Right lung (tissue), 5 donors: ENCODE results near the gene GBA2. TPM values are rescaled to one million over a fixed set of nuclear protein-coding genes. Genes with fewer than 3 reads are reported as not detected.

Experiments
- DNase-seq, 2 donors: peaks; one replicate each; pipeline ENCODE4 v3.0.0-alpha.2; 2013
- polyA plus RNA-seq, 5 donors: library from polyadenylated mRNA; unstranded; fragments of 120-200 nt; gene quantifications; one replicate each; pipeline versions ENCODE4 v1.2.1 to v1.2.3, GENCODE V29; 2013; ENCODE audit warnings: inconsistent platforms in 1 of 5, low replicate concordance in 1 of 5; ENCODE audit not compliant: insufficient read length in 5 of 5, insufficient read depth in 1 of 5

GBA2 gene
- polyA plus RNA-seq, 5 donors = 85.0 to 106 (median 95.5) TPM

DNA sequence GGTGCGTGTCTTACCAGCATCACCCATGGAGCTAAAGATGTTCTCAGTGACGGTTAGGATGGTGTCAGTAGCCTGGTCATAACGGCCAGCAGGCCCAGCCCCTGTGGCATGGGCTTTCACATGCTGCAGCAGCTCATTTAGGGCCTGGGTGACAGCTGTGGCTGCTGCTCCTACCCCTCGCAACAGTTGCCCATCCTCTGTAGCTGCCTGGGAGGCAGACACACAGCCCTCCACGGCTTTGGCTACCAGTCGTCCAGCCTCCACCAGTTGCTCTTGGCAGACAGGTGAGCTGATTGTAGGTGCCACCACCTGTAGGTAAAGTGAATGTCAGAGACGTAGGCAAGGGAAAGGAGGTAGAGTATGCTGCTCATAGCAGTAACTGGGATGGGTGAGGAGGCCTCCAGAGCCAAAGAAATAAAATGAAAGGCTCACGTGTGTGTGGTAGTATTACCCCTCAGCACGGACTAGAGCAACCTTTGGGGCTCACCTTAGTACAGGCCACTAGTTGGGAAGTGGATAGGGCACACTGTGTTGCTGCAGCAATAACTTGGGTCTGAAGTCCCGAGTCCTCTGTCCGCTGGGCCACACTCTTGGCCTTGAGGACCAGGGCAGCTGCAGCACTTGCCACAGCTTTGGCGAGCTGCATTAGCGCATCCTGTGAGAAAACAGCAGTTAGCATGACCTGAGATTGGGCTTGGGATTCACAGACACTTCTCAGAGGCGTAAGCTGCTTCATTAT lies 31.7 kb downstream of the GBA2 start:
- no peak for DNase-seq

DNA sequence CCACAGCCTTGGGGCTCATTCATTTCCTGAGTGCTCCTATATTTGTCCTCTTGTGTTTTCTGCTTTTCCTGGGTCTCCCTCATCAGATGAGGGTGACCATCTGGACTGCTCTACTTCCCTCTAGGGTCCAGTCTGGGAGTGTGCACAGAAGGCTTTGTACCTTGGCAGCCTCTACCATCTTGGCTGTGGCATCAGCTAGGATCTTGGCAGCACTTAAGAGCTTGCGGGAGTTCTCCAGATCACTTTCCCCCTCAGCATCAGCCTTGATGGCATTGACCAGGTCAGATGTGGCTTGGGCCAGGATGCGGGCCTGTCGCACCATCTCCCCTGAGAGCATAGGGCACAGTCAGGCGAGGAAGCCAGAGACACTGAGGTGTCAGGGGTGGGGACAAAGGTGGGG lies 32.8 kb downstream of the GBA2 start:
- DNase-seq = no peak

- DNase-seq = no peak
Measured at GRCh38 chr9:35714579-35715252, 34.3 kb downstream of the GBA2 start.

DNA sequence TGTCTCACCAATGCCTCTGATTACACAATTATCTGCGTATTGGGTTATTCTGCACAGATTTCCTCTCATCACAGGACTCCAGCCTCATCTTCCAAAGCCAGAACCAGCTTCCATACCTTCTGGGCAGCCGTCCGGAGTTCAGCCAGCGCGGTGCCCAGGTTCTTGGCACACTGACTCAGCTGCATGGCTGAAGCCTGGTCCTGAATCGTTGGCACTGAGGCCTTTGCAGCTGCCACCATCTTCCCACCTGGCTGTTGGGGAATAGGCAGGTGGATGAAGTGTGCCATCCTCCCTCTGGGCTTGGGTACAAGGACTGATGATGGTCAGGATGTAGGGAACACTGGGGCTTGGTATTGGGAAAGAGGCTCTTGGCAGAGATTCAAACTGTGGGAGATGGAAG lies 34.9 kb downstream of the GBA2 start:
- DNase-seq = no peak

GRCh38 chr9:35713578-35713977 lies 35.5 kb downstream of the GBA2 start:
- DNase-seq = no peak

DNA sequence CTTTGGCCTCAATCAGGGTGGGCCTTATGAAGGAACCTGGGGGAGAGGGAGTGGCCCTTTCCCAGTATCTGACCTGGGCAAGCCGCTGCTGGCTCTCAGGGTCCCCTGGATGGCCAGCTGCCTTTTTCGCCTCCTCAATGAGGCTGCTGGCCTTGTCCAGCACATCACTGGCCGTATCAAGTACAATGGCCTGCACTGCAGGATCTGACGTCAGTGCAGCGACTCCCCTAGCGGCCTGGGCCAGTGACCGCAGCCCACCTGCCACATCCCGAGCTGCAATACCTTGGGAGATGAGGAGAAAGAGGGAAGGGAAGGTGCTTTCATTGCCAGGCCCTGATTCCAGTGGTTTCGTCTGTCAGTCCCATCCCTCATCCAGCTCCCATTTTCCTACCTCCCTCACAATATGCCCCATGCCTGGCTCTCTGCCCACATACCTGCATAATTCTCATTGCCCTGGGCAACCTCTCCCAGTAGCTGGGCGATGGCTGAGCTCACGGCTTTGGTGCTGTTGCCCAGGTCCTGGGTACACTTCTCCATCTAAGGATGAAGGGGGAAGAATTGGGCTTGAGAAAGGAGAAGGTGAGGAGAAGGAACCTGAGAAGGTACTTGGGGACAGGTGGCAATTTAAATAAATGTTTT lies 36.1 kb downstream of the GBA2 start:
- DNase-seq = no peak

DNA sequence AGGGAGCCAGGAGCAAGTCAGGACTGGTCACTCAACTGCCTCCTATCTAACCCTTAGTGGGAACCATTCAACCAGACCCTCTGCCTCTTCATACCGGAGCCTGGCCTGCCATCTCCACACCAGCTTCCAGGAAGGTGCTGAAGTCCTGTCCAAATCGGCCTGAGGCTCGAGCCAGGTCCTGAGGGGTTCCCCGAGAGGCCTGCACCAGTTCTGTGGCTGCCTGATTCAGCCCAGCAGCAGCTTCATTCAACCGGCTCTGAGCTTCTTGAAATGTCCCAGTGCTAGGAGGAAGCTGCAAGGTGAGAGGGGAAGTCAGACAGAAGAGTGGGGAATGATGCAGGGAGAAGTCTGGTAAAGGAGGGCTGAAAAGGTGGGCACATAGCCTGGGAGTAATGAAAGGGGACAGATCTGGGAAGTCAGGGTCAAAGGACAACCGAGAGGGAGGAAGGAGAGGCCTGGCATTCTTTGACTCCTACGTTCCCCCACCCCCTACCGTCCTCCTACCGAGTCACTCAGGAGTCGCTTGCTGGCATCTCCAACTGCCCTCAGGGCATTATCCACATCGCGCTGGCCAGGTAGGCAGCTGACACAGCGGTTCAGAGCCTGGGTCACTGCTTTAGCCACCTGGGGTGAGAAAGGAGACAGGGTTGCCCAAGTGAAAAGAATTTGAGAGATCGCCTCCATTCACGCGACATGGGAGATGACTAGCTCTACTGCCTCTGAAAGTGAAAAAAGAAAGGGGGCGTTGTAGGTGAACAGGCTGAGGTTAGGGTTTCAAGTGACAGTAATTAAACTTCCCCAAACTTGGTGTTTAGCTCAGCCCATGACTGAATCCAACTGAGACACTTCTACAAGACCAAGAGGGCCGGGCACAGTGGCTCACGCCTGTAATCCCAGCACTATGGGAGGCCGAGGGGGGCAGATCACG lies 37.3 kb downstream of the GBA2 start:
- DNase-seq = no peak

- DNase-seq = no peak
Measured at GRCh38 chr9:35710818-35711500, 38.1 kb downstream of the GBA2 start.

DNA sequence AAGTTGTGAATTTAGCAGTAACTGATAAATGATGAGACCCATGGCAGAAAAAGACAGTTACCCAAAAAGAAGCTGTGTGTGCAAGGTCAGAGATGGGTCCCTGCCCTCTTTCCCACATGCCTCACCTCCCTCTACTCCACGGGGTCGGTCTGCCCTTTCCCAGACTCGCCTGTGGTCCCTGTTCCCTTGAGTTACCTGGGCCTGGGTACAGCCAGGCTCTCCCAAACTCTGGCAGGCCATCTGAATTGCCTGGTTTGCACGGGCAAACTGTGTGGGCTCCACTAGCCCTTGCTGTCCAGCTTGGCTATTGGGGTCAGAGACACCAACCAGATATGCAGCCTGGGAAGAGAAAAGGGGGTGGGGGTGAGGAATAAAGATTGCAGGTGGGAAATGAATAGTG lies 40.9 kb downstream of the GBA2 start:
- DNase-seq = no peak

- DNase-seq = no peak
Measured at GRCh38 chr9:35706951-35707350, 42.1 kb downstream of the GBA2 start.

- DNase-seq = no peak
Measured at GRCh38 chr9:35705836-35706430, 43.1 kb downstream of the GBA2 start.

GRCh38 chr9:35705372-35705771 lies 43.7 kb downstream of the GBA2 start:
- no peak for DNase-seq

- DNase-seq = no peak
Measured at GRCh38 chr9:35703906-35704672, 44.9 kb downstream of the GBA2 start.

GRCh38 chr9:35702696-35703095 lies 46.3 kb downstream of the GBA2 start:
- no peak for DNase-seq

DNA sequence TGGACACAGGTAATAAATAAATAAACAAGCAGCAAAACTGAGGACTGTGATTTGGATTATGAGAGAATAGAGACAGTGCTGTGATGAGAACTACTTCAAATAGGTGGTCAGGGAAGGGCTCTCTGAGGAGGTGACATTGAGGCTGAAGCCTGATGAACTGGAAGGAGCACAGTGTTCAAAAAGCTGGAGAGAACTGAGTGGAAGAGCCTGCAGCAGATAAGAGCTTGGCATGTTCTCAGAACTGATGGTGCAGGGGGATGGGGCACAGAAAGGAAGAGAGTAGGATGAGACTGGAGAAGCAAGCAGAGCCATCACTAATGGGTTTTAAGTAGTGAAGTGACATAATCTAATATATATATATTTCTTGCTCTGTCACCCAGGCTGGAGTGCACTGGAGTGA lies 48.1 kb downstream of the GBA2 start:
- DNase-seq = no peak

GRCh38 chr9:35700031-35700430 lies 49.0 kb downstream of the GBA2 start:
- DNase-seq = no peak

- no peak for DNase-seq
Measured at GRCh38 chr9:35698231-35698630, 50.8 kb downstream of the GBA2 start.

GRCh38 chr9:35697486-35697885 lies 51.5 kb downstream of the GBA2 start:
- no peak for DNase-seq

DNA sequence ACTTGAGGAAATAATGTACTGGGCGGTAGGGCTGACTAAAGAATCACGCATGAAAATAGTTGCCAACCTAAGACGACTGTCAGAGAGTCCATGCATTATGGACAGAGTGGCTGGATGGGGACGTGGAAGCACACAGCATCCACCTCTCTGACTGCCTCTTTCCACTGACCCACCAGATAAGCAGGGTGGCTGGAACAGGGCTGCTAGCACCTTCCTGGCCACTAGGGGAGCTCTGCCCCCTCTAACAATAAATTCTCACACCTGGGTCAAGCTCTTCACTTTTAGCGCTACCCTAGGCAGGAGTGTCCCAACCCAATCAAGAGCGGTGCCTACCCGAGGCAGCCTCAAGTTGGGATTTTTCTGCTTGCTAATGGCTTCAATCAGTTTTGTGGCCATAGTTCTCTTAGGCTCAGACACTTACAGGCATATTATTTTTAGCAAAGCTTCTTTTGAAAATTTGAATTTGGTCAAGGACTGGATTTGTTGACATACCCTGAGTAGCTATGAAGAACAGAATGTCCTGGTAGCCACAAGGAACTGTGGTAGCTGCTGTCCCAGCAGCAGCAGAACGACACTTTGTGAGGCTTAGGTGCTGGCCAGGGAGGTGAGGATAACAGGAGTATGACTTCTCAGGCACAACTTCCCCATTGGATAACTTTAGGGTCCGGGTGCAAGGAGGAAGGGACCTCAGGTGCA lies 52.4 kb downstream of the GBA2 start:
- no peak for DNase-seq
